ENCODE data around the gene CCL2. TPM values are rescaled to one million over a fixed set of nuclear protein-coding genes. Genes with fewer than 3 reads are reported as not detected.

Gene CCL2
- total RNA-seq, 1 donor from 2014 or later = 44.1 TPM

DNA sequence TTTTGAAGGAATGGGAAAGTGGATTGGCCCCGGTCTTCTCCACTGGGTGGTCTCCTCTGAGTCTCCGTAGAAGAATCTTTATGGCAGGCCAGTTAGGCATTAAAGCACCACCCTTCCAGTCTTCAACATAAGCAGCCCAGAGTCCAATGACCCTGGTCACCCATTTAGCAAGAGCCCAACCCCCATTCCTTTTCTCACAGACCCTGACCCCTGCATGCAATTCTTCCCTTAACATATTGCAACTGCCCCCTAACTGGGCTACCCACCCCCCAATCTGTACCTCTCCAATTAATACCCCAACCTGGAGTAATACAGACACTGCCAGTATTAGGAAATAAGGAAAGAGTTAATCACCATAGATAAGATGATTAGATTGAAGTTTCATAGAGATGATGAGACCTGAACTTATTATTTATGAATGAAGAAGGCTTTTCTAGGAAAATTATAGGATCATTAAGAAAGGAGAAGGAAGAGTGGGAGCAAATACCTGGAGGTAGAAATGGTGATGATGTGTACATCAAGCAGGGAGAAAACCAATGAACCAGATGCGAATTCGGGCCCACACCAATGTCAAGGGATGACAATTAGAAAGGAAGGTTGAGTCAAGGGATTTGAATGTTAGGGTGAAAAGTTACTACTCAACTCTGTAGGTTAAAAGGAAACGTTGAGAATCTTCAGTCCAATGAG is 2.4 kb downstream of the CCL2 start:
- H3K4me3 Mint-ChIP-seq (ENCODE audit: unreplicated experiment) = peak overlapping the region; percentile 25
- Histone ChIP-seq H3K36me3 (ENCODE audit: insufficient read depth, low read length) (no peaks in the 10 kb centered on the region), H4K20me1 (ENCODE audit: insufficient read depth, low read length) (no peaks in the 10 kb centered on the region), H3K4me1 (ENCODE audit: insufficient read depth, low read length) (peaks cover 49% of the 10 kb centered on the region), H3K9me3 (ENCODE audit: insufficient read depth, low read depth, low read length) (no peaks in the 10 kb centered on the region), H3K79me2 (ENCODE audit: insufficient read depth, low read length) (peaks cover 13% of the 10 kb centered on the region), H3K27ac (ENCODE audit: low read depth, low read length) (peak overlapping the region; percentile 97), H3K4me2 (ENCODE audit: low read length) (peak overlapping the region; percentile 90), H3K9ac (ENCODE audit: low read length) (peak overlapping the region; percentile 88), H2AFZ (ENCODE audit: low read depth, low read length) (no peak overlapping the region), H3K27me3 (ENCODE audit: insufficient read depth, low read length) (no peaks in the 10 kb centered on the region), H3K4me3 (ENCODE audit: insufficient read depth, low read depth, low read length) (peak overlapping the region; percentile 73)
- TF ChIP-seq, protein P1, sequence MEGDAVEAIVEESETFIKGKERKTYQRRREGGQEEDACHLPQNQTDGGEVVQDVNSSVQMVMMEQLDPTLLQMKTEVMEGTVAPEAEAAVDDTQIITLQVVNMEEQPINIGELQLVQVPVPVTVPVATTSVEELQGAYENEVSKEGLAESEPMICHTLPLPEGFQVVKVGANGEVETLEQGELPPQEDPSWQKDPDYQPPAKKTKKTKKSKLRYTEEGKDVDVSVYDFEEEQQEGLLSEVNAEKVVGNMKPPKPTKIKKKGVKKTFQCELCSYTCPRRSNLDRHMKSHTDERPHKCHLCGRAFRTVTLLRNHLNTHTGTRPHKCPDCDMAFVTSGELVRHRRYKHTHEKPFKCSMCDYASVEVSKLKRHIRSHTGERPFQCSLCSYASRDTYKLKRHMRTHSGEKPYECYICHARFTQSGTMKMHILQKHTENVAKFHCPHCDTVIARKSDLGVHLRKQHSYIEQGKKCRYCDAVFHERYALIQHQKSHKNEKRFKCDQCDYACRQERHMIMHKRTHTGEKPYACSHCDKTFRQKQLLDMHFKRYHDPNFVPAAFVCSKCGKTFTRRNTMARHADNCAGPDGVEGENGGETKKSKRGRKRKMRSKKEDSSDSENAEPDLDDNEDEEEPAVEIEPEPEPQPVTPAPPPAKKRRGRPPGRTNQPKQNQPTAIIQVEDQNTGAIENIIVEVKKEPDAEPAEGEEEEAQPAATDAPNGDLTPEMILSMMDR (IDR thresholded peaks at IDR 0.05; ENCODE audit: insufficient read depth, low read depth, low read length) = no peak
- no peak for TF ChIP-seq EZH2 (IDR thresholded peaks at IDR 0.05; ENCODE audit: insufficient read depth, low read length)
- DNase-seq (ENCODE audit: low read depth) (peak; percentile 68), FAIRE-seq (no peak)
- peaks cover 3% of the 10 kb centered on the region for H3K9me3 Mint-ChIP-seq (ENCODE audit: unreplicated experiment)
- peaks cover 37% of the 10 kb centered on the region for H3K4me1 Mint-ChIP-seq (ENCODE audit: low read depth, unreplicated experiment)
- no peak overlapping the region for H3K27ac Mint-ChIP-seq (ENCODE audit: unreplicated experiment)
- no peaks in the 10 kb centered on the region for H3K27me3 Mint-ChIP-seq (ENCODE audit: low read depth, unreplicated experiment)
- no peaks in the 10 kb centered on the region for H3K36me3 Mint-ChIP-seq (ENCODE audit: low read depth, unreplicated experiment)

DNA sequence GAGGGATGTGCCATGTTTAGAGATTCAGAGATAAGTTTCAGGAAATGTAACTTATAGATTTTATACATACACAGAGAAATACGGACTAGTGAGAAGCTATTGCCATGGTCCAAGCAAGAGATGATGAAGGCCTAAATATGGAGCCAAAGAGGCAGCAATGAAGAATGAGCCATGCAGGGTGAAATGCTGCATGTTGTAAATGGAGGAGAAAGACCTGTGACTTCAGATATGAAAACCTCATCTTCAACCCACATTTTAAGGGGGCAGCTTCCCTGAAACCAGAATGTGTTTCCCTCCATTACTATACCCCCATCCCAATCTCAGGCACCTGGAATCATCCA is 2.9 kb downstream of the CCL2 start:
- Histone ChIP-seq H3K4me3 (ENCODE audit: insufficient read depth, low read depth, low read length) (no peak overlapping the region), H4K20me1 (ENCODE audit: insufficient read depth, low read length) (no peaks in the 10 kb centered on the region), H3K27me3 (ENCODE audit: insufficient read depth, low read length) (no peaks in the 10 kb centered on the region), H2AFZ (ENCODE audit: low read depth, low read length) (no peak overlapping the region), H3K4me1 (ENCODE audit: insufficient read depth, low read length) (peaks cover 44% of the 10 kb centered on the region), H3K27ac (ENCODE audit: low read depth, low read length) (peak overlapping the region; percentile 37), H3K4me2 (ENCODE audit: low read length) (peak overlapping the region; percentile 90), H3K9me3 (ENCODE audit: insufficient read depth, low read depth, low read length) (no peaks in the 10 kb centered on the region), H3K9ac (ENCODE audit: low read length) (no peak overlapping the region), H3K79me2 (ENCODE audit: insufficient read depth, low read length) (peaks cover 13% of the 10 kb centered on the region), H3K36me3 (ENCODE audit: insufficient read depth, low read length) (no peaks in the 10 kb centered on the region)
- Mint-ChIP-seq H3K9me3 (ENCODE audit: unreplicated experiment) (peaks cover 3% of the 10 kb centered on the region), H3K4me3 (ENCODE audit: unreplicated experiment) (no peak overlapping the region), H3K4me1 (ENCODE audit: low read depth, unreplicated experiment) (peaks cover 32% of the 10 kb centered on the region), H3K27ac (ENCODE audit: unreplicated experiment) (no peak overlapping the region), H3K27me3 (ENCODE audit: low read depth, unreplicated experiment) (no peaks in the 10 kb centered on the region), H3K36me3 (ENCODE audit: low read depth, unreplicated experiment) (no peaks in the 10 kb centered on the region)
- no peak for FAIRE-seq
- TF ChIP-seq EZH2 (IDR thresholded peaks at IDR 0.05; ENCODE audit: insufficient read depth, low read length) = no peak
- TF ChIP-seq, protein P1 (IDR thresholded peaks at IDR 0.05; ENCODE audit: insufficient read depth, low read depth, low read length) = no peak
- no peak for DNase-seq (ENCODE audit: low read depth)

DNA sequence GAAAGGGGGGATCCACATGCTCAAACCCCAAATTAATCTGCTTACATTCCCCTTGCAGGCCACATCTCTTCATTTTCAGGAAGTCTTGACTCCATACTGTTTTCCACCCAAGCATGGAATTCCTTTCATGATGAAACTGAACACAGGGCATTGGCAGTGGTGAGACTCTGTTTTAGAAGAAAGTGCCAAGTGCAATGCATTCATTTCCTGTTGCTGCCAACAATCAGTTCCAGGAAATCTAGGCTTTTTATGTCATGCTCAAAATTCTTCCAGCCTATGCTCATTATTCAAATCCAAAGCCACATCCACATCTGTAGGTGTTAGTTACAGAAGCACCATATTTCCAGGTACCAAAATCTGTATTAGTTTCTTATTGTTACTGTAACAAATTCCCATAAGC is 4.1 kb downstream of the CCL2 start:
- TF ChIP-seq, protein P1 (IDR thresholded peaks at IDR 0.05; ENCODE audit: insufficient read depth, low read depth, low read length) = no peak
- no peak for TF ChIP-seq EZH2 (IDR thresholded peaks at IDR 0.05; ENCODE audit: insufficient read depth, low read length)
- FAIRE-seq (no peak), DNase-seq (ENCODE audit: low read depth) (peak; percentile 87)
- Mint-ChIP-seq H3K9me3 (ENCODE audit: unreplicated experiment) (peaks cover 3% of the 10 kb centered on the region), H3K27me3 (ENCODE audit: low read depth, unreplicated experiment) (no peaks in the 10 kb centered on the region), H3K27ac (ENCODE audit: unreplicated experiment) (no peak overlapping the region), H3K4me1 (ENCODE audit: low read depth, unreplicated experiment) (peaks cover 20% of the 10 kb centered on the region), H3K36me3 (ENCODE audit: low read depth, unreplicated experiment) (no peaks in the 10 kb centered on the region), H3K4me3 (ENCODE audit: unreplicated experiment) (no peak overlapping the region)
- Histone ChIP-seq H3K4me2 (ENCODE audit: low read length) (peak overlapping the region; percentile 42), H3K27ac (ENCODE audit: low read depth, low read length) (peak overlapping the region; percentile 37), H3K9me3 (ENCODE audit: insufficient read depth, low read depth, low read length) (no peaks in the 10 kb centered on the region), H2AFZ (ENCODE audit: low read depth, low read length) (no peak overlapping the region), H3K36me3 (ENCODE audit: insufficient read depth, low read length) (no peaks in the 10 kb centered on the region), H3K4me1 (ENCODE audit: insufficient read depth, low read length) (peaks cover 32% of the 10 kb centered on the region), H3K9ac (ENCODE audit: low read length) (peak overlapping the region; percentile 12), H3K27me3 (ENCODE audit: insufficient read depth, low read length) (no peaks in the 10 kb centered on the region), H3K4me3 (ENCODE audit: insufficient read depth, low read depth, low read length) (no peak overlapping the region), H3K79me2 (ENCODE audit: insufficient read depth, low read length) (peaks cover 13% of the 10 kb centered on the region), H4K20me1 (ENCODE audit: insufficient read depth, low read length) (no peaks in the 10 kb centered on the region)

Data from astrocyte (in vitro differentiated cells and primary cell).